ENCODE results near the gene CNST. TPM values are rescaled to one million over a fixed set of nuclear protein-coding genes. Genes with fewer than 3 reads are reported as not detected.

Gene CNST
- total RNA-seq, 4 donors from 2014 or later, result 38.8 to 49.5 (median 41.7) TPM

DNA sequence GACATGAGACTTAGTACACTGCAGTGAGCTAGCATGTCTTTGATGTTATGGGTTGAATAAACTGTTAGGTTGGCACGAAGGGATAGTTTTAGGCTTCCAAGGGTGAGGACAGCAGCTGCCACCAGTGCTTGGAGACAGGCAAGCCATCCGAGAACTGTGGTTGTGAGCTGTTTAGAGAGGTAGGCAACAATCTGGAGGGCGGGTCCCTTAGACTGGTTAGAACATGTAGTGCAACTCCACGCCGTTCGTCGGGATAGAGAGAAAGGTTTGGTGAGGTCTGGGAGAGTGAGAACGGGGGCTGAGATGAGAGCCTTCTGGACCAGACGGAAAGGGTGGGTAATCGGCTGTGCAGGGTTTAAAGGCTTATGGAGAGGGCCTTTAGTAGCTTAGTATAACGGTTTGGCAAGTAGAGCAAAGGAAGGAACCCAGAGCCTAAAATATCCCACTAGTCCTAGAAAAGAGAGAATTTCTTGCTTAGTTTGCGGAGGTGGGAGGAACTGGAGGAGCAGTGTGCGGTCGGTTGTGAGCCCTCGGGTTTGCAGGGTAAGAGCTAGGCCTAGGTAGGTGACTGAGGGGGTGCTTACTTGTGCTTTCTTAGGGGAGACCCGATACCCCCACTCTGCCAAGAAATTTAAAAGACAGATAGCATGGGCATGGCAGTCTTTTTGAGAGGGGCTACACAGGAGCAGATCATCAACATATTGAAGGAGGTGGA is 72.8 kb downstream of the CNST start:
- no peak for TF ChIP-seq CTCF (IDR thresholded peaks at IDR 0.05)
- no peak for TF ChIP-seq POLR2A (IDR thresholded peaks at IDR 0.05)
- Histone ChIP-seq H3K27ac (no peak overlapping the region), H3K9me3 (no peaks in the 10 kb centered on the region), H3K36me3 (peaks cover 6 to 8% of the 10 kb centered on the region in 2 donors), H3K4me3 (replicated peaks in 1 of 3) (no peak overlapping the region), H3K4me1 (no peaks in the 10 kb centered on the region), H3K27me3 (no peaks in the 10 kb centered on the region)
- DNase-seq, result no peak
- 94 to 97% methylated on average over 16 of the region's 16 CpGs for WGBS, 2 donors
- intact Hi-C loops (cut with DNase I), result no loop called here

DNA sequence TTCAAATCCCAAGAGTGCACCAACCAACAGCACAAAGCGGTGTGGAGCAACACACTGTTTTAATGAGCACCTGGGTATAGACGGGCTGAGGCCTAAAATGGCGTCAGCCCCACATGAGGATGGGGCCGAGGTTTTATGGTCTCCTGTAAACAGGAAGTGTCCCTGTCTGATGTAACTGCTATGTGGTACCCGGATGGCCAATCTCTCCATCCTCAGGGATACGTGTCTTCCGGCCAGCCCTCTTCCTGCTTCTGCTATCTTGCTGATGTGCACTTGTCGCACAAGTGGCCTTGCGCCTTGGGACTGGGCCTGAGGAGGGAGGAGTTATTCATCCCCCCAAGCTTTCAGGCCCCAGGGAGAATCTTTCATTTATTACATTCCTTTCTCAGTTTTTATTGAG is 73.5 kb downstream of the CNST start:
- DNase-seq, result no peak
- TF ChIP-seq POLR2A (IDR thresholded peaks at IDR 0.05) (no peak), CTCF (IDR thresholded peaks at IDR 0.05) (no peak)
- 85 to 95% methylated on average over 9 of the region's 9 CpGs for WGBS, 2 donors
- intact Hi-C loops (cut with DNase I), result no loop called here
- Histone ChIP-seq H3K9me3 (no peaks in the 10 kb centered on the region), H3K27me3 (no peaks in the 10 kb centered on the region), H3K36me3 (peaks cover 6 to 8% of the 10 kb centered on the region in 2 donors), H3K4me3 (replicated peaks in 1 of 3) (no peak overlapping the region), H3K4me1 (no peaks in the 10 kb centered on the region), H3K27ac (no peak overlapping the region)

- Histone ChIP-seq H3K27me3 (no peaks in the 10 kb centered on the region), H3K36me3 (peaks cover 6 to 11% of the 10 kb centered on the region in 2 donors), H3K27ac (no peak overlapping the region), H3K9me3 (no peaks in the 10 kb centered on the region), H3K4me3 (replicated peaks in 1 of 3) (no peak overlapping the region), H3K4me1 (no peaks in the 10 kb centered on the region)
- DNase-seq, result no peak
- no peak for TF ChIP-seq CTCF (IDR thresholded peaks at IDR 0.05)
- no peak for TF ChIP-seq POLR2A (IDR thresholded peaks at IDR 0.05)
- intact Hi-C loops (cut with DNase I), result no loop called here
- WGBS, 2 donors, result 96 to 97% methylated on average over 2 of the region's 2 CpGs
Measured at GRCh38 chr1:246640747-246641146, 74.5 kb downstream of the CNST start.

DNA sequence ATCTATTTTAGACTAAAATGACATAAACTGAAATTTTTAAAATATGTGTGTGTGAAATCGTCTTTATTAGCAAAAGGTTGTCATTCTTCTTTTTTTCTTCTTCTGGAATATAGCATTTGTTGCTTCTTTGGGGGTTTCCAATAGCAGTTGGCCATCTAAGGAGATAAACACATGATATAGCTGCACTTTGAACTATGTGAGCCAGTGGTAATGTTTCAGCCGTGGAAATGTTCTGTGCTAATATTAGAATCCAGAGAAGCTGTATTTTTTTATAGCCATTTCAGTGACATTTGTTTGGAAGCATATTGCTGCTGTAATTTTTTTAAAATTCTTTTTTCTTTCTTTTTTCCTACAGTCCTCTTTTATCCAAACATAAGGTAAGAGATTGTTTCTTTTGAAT is 75.1 kb downstream of the CNST start:
- Histone ChIP-seq H3K27ac (no peak overlapping the region), H3K36me3 (peaks cover 6 to 12% of the 10 kb centered on the region in 2 donors), H3K4me3 (replicated peaks in 1 of 3) (no peak overlapping the region), H3K4me1 (no peaks in the 10 kb centered on the region), H3K9me3 (no peaks in the 10 kb centered on the region), H3K27me3 (no peaks in the 10 kb centered on the region)
- intact Hi-C loops (cut with DNase I), result no loop called here
- TF ChIP-seq CTCF (IDR thresholded peaks at IDR 0.05) (no peak), POLR2A (IDR thresholded peaks at IDR 0.05) (no peak)
- WGBS, 2 donors, result 70 to 72% methylated on average over 2 of the region's 2 CpGs
- DNase-seq, result no peak

- Histone ChIP-seq H3K9me3 (no peaks in the 10 kb centered on the region), H3K36me3 (peaks cover 13 to 22% of the 10 kb centered on the region in 2 donors), H3K27ac (no peak overlapping the region), H3K27me3 (no peaks in the 10 kb centered on the region), H3K4me3 (replicated peaks in 1 of 3) (no peak overlapping the region), H3K4me1 (no peaks in the 10 kb centered on the region)
- no peak for TF ChIP-seq POLR2A (IDR thresholded peaks at IDR 0.05)
- no peak for TF ChIP-seq CTCF (IDR thresholded peaks at IDR 0.05)
- 98% methylated on average over 6 of the region's 6 CpGs for WGBS, 2 donors
- intact Hi-C loops (cut with DNase I), result no loop called here
- no peak for DNase-seq
Measured at GRCh38 chr1:246642719-246643118, 76.5 kb downstream of the CNST start.
